ENCODE results near the gene SEMA4D. TPM values are rescaled to one million over a fixed set of nuclear protein-coding genes. Genes with fewer than 3 reads are reported as not detected.

SEMA4D gene
- polyA plus RNA-seq, 1 donor from 2014 or later: 34.0 TPM

DNA sequence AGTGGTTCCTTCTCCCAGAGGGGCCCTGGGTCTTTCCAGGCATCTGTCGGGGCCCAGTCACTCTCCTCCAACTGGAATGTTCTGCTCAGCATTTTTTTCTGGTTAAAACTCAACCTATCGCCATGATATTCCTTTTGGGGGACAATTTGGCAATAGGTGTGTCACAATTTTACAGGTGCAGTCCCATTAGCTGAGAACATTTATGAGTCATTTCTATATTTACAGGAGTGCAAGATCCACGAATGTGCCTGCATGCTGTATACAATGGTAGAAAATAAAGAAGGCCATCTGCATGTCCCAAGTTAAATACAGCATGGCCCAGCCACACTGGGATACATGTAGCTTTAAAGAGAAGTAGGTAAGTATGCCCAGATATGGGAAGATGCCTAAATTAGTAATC, 28.8 kb upstream of the SEMA4D start:
- Histone ChIP-seq H3K36me3 (ENCODE audit: insufficient read depth, low read length) (no peaks in the 10 kb centered on the region), H3K4me3 (ENCODE audit: low read length) (no peak overlapping the region), H3K4me2 (ENCODE audit: low read length) (no peak overlapping the region), H3K79me2 (replicated peaks; ENCODE audit: insufficient read depth, low read length) (no peaks in the 10 kb centered on the region), H4K20me1 (ENCODE audit: insufficient read depth) (no peaks in the 10 kb centered on the region), H3K27ac (ENCODE audit: low read length) (no peak overlapping the region), H3K9me3 (ENCODE audit: low read length) (no peaks in the 10 kb centered on the region), H3K9ac (ENCODE audit: low read length) (no peak overlapping the region), H2AFZ (ENCODE audit: low read depth, low read length) (no peak overlapping the region), H3K27me3 (ENCODE audit: insufficient read depth, low read depth, low read length) (no peaks in the 10 kb centered on the region), H3F3A (ENCODE audit: insufficient read depth, low read length, poor library complexity, severe bottlenecking) (no peaks in the 10 kb centered on the region), H3K9me2 (ENCODE audit: insufficient read depth, low read length) (no peaks in the 10 kb centered on the region)
- TF ChIP-seq EP300 (conservative IDR thresholded peaks at IDR 0.05; ENCODE audit: poor library complexity, severe bottlenecking) (no peak), RAD21 (conservative IDR thresholded peaks at IDR 0.05) (no peak), SMC3 (conservative IDR thresholded peaks at IDR 0.05; ENCODE audit: poor library complexity) (no peak), MXI1 (conservative IDR thresholded peaks at IDR 0.05; ENCODE audit: poor library complexity, severe bottlenecking) (no peak), POLR2AphosphoS5 (IDR thresholded peaks at IDR 0.05) (no peak), REST (IDR thresholded peaks at IDR 0.05; ENCODE audit: borderline replicate concordance) (no peak), EZH2 (IDR thresholded peaks at IDR 0.05; ENCODE audit: borderline replicate concordance, insufficient read depth, low read length, poor library complexity, severe bottlenecking) (no peak), TAF1 (IDR thresholded peaks at IDR 0.05; ENCODE audit: low read depth) (no peak), CTCF (IDR thresholded peaks at IDR 0.05; ENCODE audit: poor library complexity, severe bottlenecking) (no peak)

DNA sequence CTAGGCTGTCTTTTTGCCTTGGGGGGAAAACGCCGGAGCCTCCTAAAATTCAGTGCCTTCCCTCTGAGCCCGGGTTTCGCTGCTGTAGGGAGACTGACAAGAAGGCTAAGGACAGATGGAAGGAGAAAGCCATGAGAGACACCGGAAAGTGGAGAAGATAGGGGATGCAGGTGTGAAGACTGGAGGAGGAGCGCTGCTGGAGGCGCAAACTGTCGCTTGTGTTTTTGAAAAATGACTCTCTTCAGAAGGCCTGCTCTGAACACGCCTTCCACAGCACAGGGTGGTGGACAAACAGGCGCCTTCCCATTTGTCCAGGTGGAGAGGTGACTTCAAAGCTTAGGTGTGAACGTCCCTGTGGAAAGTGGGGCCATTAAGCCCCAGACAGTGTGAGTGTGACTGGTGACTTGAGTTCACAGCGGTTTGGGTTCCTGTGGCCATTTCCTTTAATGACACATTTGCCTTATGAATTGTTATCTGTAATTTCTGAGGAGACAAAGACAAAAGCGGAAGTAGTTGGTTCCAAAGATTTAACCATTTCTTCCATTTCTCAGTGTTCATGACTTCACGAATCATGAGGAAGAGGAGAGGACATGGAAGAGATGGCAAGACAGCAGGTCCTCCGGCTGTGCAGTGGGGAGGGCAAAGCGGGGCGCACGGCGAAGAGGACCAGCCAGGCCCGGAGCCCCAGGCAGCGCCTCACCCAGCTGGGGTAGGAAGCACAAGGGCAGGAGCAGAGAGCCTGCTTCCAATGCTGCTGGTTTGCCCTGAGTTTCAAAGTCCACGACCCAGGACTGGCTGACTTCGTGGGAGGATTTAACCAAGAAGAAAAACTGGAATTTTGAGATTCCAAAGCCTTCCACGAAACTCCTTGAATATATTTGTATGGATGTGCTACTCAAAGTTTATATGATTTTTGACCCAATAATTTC, 27.8 kb upstream of the SEMA4D start:
- Histone ChIP-seq H3K36me3 (ENCODE audit: insufficient read depth, low read length) (no peaks in the 10 kb centered on the region), H4K20me1 (ENCODE audit: insufficient read depth) (no peaks in the 10 kb centered on the region), H2AFZ (ENCODE audit: low read depth, low read length) (no peak overlapping the region), H3K79me2 (replicated peaks; ENCODE audit: insufficient read depth, low read length) (no peaks in the 10 kb centered on the region), H3K9me3 (ENCODE audit: low read length) (no peaks in the 10 kb centered on the region), H3F3A (ENCODE audit: insufficient read depth, low read length, poor library complexity, severe bottlenecking) (no peaks in the 10 kb centered on the region), H3K9me2 (ENCODE audit: insufficient read depth, low read length) (no peaks in the 10 kb centered on the region), H3K27ac (ENCODE audit: low read length) (peak overlapping the region; percentile 40), H3K4me2 (ENCODE audit: low read length) (no peak overlapping the region), H3K27me3 (ENCODE audit: insufficient read depth, low read depth, low read length) (no peaks in the 10 kb centered on the region), H3K4me3 (ENCODE audit: low read length) (peak overlapping the region; percentile 22), H3K9ac (ENCODE audit: low read length) (peak overlapping the region; percentile 49)
- no peak for TF ChIP-seq EZH2 (IDR thresholded peaks at IDR 0.05; ENCODE audit: borderline replicate concordance, insufficient read depth, low read length, poor library complexity, severe bottlenecking)
- TF ChIP-seq REST (IDR thresholded peaks at IDR 0.05; ENCODE audit: borderline replicate concordance): no peak
- no peak for TF ChIP-seq SMC3 (conservative IDR thresholded peaks at IDR 0.05; ENCODE audit: poor library complexity)
- no peak for TF ChIP-seq MXI1 (conservative IDR thresholded peaks at IDR 0.05; ENCODE audit: poor library complexity, severe bottlenecking)
- TF ChIP-seq RAD21 (conservative IDR thresholded peaks at IDR 0.05): no peak
- no peak for TF ChIP-seq TAF1 (IDR thresholded peaks at IDR 0.05; ENCODE audit: low read depth)
- TF ChIP-seq EP300 (conservative IDR thresholded peaks at IDR 0.05; ENCODE audit: poor library complexity, severe bottlenecking): no peak
- no peak for TF ChIP-seq CTCF (IDR thresholded peaks at IDR 0.05; ENCODE audit: poor library complexity, severe bottlenecking)
- no peak for TF ChIP-seq POLR2AphosphoS5 (IDR thresholded peaks at IDR 0.05)
